ENCODE measurements around the gene VRTN. TPM values are rescaled to one million over a fixed set of nuclear protein-coding genes. Genes with fewer than 3 reads are reported as not detected.
A peak's percentile ranks its signal among the peaks of the same experiment; 100 is the strongest.
"Not testable (repeated sequence)": the region's sequence is repeated elsewhere in the genome, so short reads cannot be mapped to it uniquely, and the experiment has no call there.

The VRTN gene, protein sequence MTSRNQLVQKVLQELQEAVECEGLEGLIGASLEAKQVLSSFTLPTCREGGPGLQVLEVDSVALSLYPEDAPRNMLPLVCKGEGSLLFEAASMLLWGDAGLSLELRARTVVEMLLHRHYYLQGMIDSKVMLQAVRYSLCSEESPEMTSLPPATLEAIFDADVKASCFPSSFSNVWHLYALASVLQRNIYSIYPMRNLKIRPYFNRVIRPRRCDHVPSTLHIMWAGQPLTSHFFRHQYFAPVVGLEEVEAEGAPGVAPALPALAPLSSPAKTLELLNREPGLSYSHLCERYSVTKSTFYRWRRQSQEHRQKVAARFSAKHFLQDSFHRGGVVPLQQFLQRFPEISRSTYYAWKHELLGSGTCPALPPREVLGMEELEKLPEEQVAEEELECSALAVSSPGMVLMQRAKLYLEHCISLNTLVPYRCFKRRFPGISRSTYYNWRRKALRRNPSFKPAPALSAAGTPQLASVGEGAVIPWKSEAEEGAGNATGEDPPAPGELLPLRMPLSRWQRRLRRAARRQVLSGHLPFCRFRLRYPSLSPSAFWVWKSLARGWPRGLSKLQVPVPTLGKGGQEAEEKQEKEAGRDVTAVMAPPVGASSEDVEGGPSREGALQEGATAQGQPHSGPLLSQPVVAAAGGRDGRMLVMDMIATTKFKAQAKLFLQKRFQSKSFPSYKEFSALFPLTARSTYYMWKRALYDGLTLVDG
- total RNA-seq: not detected in 2 replicates

DNA sequence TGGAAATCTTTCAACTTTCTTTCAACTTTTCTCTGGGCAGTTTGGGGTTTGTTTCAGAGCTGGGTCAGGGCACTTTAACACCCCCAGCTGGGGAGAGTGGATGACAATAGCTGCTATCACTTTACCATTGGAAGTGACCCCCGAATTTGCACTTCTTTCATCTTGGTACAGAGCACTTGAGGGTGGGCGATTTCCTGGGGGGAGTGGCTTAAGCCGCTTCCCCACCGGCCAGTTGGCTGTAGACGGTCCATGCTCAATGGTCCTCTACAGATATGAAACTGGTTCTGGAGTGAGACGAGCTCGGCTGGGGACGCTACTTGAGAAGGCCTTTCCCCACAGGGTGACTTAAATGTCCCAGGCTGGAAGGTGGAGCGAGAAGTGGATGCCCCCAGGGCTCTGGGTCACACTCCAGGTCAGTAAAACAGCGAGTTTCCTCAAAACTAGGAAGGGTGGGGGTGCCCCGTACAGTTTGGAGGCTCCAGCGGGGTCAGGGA, at the start of gene VRTN:
Gene VRTN, plus strand, starts transcription at position 231 of the 494 bp plus-strand sequence. CDS start 8,313 bp downstream, outside the sequence.
- DNase-seq (ENCODE audit: low read depth, low spot score): no peak

DNA sequence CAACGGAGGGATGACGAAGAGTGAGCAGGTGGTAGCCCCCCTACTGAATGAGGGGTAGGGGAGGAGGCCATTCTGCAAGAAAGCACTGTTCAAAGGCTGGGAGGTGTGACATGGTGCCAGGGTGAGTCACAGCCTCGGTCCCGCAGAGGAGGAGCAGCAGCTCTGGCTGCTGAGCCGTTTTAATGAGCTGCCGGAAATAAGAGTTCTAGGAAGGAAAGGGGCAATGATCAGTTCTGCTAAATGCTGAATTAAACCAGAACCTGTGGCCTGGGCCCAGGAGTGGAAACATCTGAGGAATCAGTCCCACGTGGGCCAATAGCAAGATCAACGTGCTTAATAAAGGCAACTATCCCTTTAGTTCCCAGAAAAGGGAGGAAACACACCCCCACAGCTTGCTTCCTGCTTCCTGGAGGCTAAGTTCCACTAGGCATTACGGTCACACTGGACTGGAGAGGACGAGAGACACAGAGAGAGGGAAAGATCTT, 49.2 kb upstream of the VRTN start:
- DNase-seq (ENCODE audit: low read depth, low spot score): peak; percentile 36

DNA sequence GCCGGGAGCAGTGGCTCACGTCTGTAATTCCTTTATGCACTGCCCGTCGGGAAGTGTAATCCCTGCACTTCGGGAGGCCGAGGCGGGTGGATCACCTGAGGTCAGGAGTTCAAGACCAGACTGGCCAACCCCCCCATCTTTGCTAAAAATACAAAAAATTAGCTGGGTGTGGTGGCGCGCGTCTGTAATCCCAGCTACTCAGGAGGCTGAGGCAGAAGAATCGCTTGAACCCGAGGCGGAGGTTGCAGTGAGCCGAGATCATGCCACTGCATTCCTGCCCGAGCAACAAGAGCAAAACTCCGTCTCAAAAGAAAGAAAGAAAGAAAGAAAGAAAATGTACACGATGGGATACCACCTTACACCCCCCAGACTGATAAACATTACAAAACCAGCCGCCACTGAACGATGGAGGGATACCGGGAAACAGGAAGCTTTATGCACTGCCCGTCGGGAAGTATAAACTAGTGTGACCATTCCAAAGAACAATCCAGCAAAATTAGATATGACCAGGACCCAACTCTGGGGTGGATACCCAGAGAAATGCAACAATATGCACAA, 46.6 kb upstream of the VRTN start:
- no peak for DNase-seq (ENCODE audit: low read depth, low spot score)

GRCh38 chr14:74302152-74302628, 46.1 kb upstream of the VRTN start:
- DNase-seq (ENCODE audit: low read depth, low spot score): no peak

DNA sequence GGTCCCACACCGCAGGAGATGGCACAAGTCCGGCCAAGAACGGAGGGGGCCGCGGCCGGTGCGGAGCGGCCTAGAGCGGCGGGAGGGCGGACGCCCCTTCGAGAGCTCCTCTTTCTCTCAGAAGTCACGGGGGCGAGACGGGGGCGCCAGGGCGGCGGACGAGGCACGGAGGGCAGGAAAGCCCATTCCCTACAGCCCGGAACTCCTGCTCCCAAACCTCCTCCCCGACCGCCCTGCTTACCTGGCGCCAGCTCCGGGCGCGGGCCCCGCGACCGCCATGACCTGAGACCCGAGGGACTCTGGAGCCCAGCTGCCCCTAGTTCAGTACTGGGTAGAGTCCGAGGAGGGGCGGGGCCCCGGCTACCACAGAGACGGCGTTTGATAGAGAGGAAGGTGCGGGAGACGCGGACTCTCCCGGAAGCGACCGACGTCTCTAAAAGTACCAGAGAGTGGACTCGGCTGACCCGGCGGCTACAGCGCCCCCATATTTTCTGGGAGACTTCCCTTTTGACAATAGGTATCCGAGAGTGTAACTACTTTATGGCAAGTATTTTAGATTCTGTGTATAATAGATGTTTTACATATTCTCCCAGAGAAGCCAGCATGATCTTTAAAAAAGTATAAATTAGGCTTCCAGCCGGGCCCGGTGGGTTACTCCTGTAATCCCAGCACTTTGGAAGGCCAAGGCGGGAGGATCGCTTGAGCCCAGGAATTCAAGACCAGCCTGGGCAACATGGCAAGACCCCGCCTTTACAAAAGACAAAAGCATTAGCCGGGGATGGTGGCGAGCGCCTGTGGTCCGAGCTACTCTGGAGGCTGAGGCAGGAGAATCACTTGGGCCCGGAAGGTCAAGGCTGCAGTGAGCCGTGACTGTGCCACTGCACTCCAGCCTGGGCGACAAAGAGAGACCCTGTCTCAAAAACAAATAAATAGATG, 45.4 kb upstream of the VRTN start, which contains the start of gene ABCD4:
Gene ABCD4, minus strand, starts transcription at position 301 of the 936 bp plus-strand sequence. Its CDS starts 22 bp downstream, at position 279.
- peak; percentile 74 for DNase-seq (ENCODE audit: low read depth, low spot score)

DNA sequence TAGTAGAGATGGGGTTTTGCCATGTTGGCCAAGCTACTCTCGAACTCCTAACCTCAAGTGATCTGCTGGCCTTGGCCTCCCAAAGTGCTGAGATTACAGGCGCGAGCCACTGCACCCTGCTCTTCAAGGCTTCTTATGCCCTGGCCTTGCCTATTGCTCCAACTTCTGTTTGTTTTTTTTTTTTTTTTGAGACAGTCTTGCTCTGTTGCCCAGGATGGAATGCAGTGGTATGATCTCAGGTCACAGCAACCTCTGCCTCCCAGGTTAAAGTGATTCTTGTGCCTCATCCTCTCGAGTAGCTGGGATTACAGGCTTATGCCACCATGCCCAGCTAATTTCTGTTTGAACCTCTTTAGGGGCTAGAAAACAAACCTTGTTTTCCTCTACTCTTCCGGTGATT, 39.6 kb upstream of the VRTN start:
- DNase-seq (ENCODE audit: low read depth, low spot score): no peak

DNA sequence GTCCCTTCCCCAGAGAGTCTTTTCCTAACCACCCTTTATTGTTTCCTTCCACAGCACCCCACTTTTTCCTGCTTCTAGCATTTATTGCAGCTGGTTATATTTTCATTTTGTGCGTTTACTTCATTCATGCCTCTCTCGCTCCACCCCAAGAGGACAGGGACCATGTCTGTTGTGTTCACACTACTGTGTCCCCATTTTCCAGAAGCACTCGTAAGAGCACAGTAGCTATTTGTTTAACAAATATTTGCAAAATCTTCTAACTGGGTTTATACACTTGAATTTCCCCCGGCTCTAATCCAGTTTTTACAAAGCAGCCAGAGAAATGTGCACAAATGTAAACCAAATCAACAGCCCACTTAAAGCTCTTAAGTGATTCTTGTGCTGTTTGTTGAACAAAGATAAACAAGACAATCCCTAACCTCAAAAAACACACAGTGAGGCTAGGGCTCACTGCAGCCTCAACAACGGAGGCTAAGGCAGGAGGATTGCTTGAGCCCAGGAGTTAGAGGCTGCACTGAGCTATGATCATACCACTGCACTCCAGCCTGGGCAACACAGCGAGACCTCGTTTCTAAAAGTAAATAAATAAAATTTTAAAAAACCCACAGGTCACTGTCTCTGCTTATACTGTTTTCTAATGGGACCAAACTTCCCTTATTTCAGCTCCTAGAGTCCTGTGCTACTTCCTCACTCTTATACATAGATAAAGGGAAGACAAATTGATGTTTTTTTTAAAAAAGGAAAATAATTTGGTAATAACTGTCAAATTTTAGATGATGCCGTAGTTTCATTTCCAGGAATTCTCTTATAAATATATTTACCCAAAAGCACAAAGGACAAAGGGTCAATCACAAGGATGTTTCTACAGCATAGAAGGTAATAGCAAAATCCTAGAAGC, 38.9 kb upstream of the VRTN start:
- DNase-seq (ENCODE audit: low read depth, low spot score): no peak

DNA sequence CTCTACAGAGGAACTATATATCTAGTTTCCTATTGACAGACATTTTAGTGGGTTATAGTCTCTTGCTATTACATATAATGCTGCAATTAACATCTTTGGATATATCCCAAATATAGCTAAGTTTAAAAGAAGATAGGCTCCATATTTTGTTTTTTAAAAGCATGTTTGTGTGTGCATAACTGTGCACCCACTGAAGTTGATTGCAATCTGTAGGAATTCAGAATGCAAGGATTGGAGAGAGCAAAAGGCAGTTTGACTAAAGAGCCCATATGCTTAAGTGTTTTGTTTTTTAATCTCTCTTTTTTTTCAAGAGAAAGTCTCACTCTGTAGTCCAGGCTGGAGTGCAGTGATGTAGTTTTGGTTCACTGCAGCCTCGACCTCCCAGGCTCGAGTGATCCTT, 36.1 kb upstream of the VRTN start:
- no peak for DNase-seq (ENCODE audit: low read depth, low spot score)

DNA sequence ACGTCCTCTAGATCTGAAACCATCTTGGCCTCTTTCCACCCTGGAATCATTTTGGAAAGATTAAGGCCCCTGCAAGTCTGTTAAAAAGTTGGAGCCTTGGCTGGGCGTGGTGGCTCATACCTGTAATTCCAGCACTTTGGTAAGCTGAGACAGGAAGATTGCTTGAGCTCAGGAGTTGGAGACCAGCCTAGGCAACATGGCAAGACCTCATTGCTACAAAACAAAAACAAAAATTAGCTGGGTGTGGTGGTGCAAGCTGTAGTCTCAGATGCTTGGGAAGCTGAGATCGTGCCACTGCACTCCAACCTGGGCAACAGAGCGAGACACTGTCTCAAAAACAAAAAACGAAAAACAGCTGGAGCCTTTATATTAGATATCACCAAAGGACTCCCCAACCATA, 34.7 kb upstream of the VRTN start:
- DNase-seq (ENCODE audit: low read depth, low spot score): no peak

DNA sequence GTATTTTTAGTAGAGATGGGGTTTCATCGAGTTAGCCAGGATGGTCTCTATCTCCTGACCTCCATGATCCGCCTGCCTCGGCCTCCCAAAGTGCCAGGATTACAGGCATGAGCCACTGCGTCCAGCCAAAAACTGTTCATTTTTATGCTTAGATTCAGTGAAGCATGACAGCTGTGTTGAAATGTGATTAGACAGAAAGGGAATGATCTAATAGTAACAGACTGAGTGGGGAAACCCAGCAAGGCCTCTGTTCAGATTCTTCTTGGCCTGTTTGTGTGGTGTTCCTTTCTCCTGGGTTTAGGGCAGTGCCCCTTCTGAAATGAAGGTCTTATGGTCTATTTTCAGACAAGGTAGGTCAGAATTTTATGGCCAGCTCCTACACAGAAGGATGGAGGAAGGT, 33.7 kb upstream of the VRTN start:
- no peak for DNase-seq (ENCODE audit: low read depth, low spot score)

GRCh38 chr14:74324931-74325361, 23.3 kb upstream of the VRTN start:
- no peak for DNase-seq (ENCODE audit: low read depth, low spot score)

- no peak for DNase-seq (ENCODE audit: low read depth, low spot score)
Observed at GRCh38 chr14:74325446-74325845, 22.8 kb upstream of the VRTN start.

DNA sequence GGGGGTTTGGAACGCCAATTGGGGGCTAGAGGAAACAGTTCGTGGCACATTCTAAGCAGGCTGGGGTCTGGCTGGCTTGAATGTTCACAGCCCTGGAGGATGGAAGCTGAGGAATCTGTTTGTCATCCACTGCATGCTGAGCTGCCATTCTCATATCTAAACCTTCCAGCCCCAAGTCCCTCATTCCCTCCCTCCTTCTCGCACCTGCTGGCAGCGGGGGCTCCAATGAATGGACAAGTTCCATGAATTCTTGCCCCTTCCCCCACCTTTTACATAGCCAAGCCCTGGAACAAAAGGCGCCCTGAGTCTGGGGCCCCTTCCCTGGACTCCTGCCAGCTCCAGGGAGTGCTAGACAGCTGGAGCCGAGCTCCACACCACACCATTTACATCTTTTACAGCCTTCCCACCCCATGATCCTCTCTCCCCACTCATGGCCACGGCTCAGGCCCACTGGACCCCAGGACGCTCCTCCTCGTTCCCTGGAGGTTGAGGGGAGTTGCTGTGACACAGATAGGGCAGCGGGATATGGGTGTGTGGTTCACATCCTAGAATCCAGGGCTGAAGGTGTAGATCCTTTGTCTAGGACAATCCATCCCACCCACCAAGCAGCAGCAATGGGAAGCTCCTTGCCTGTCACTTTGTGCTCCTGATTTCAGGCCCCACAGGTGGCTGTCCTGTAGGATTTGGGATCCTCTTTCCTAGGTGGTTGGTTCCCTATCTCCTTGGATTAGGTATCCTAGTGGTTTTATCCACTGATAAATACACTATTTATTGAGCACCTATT, 21.7 kb upstream of the VRTN start:
- no peak for DNase-seq (ENCODE audit: low read depth, low spot score)

DNA sequence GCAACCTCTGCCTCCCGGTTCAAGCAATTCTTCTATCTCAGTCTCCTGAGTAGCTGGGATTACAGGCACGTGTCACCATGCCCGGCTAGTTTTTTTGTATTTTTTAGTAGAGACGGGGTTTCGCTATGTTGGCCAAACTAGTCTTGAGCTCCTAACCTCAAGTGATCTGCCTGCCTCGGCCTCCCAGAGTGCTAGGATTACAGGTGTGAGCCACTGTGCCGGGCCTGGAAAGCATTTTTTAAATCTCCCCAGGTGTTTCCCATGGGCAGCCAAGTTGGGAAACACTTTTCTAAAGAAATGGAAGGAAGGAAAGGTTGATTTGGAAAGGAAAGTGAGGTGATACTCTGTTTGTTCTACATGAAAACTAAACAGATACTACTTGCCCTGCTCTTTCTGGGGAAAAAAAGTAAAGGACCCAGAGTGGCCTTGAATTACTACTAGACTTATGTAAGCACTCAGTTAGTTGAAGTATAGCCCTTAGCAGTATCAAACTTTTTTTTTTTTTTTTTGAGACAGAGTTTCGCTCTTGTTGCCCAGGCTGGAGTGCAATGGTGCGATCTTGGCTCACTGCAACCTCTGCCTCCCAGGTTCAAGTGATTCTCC, 18.2 kb upstream of the VRTN start:
- not testable (repeated sequence) for DNase-seq (ENCODE audit: low read depth, low spot score)

GRCh38 chr14:74333909-74334308, 14.4 kb upstream of the VRTN start:
- no peak for DNase-seq (ENCODE audit: low read depth, low spot score)

GRCh38 chr14:74346341-74346740, 1.9 kb upstream of the VRTN start:
- no peak for DNase-seq (ENCODE audit: low read depth, low spot score)

GRCh38 chr14:74347097-74347794, 1.0 kb upstream of the VRTN start:
- no peak for DNase-seq (ENCODE audit: low read depth, low spot score)

DNA sequence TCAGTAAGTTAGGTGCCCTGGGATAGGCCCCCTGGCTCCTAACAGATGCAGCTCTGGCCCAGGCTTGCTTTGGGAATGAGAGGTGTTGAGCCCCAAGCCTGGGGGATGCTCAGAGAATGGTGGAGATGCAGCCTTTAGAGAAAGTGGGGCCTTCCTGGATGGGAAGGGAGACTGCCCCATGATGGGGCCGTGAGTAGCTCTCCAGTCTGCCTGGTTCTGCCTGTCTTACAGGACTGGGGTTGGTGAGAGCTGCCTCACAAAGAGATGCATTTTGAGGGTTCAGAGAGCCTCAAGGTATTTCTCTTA, 523 bp upstream of the VRTN start:
- DNase-seq (ENCODE audit: low read depth, low spot score): no peak
